H1 (cell line): ENCODE data around the gene GLMN. TPM values are rescaled to one million over a fixed set of nuclear protein-coding genes. Genes with fewer than 3 reads are reported as not detected.

Experiments used
- CTCF ChIA-PET: fragments of 300-600 bp; sonication (Branson Sonifier 250); formaldehyde crosslinking; loops from one replicate; lab custom pipeline; 2021; ENCODE audit not compliant: partially characterized antibody; lab: Charles Lee
- POLR2A ChIA-PET: fragments of 300-600 bp; sonication (Branson Sonifier 250); formaldehyde crosslinking; loops from one replicate; lab custom pipeline; 2021; ENCODE audit warnings: inconsistent platforms; ENCODE audit not compliant: partially characterized antibody; lab: Charles Lee
- DNase-seq, 2 experiments: peaks; one replicate each; pipeline versions ENCODE4 v3.0.0 to v3.0.0-alpha.2; 2010 to 2022; ENCODE audit warnings: low spot score in 2 of 2, low read depth in 1 of 2, mixed read lengths in 1 of 2
- FAIRE-seq: peaks from 2 replicates; lab custom pipeline; 2011; peaks lifted over from hg19 to GRCh38; lab: Jason Lieb, UNC
- H2AFZ ChIP-seq: 2 replicates; pipeline ENCODE4 v1.8.1; 2012; ENCODE audit warnings: low read length, inconsistent platforms
- H2AK5ac ChIP-seq: 2 replicates; pipeline ENCODE4 v1.6.1; 2013; ENCODE audit warnings: low read depth, low read length
- H2BK120ac ChIP-seq: replicated peaks from 2 replicates; pipeline ENCODE3; 2013; ENCODE audit warnings: low read depth, low read length, inconsistent platforms
- H2BK12ac ChIP-seq: 2 replicates; pipeline ENCODE4 v1.6.1; 2013; ENCODE audit warnings: low read depth, low read length
- H2BK15ac ChIP-seq: 2 replicates; pipeline ENCODE4 v1.6.1; 2013; ENCODE audit warnings: low read length
- H2BK20ac ChIP-seq: 2 replicates; pipeline ENCODE4 v1.6.1; 2013; ENCODE audit warnings: low read length
- H2BK5ac ChIP-seq: 2 replicates; pipeline ENCODE4 v1.6.1; 2013; ENCODE audit warnings: low read depth, low read length
- H3K14ac ChIP-seq: 2 replicates; pipeline ENCODE4 v1.6.1; 2013; ENCODE audit warnings: inconsistent platforms; ENCODE audit not compliant: insufficient read length
- H3K18ac ChIP-seq: 2 replicates; pipeline ENCODE4 v1.6.1; 2013; ENCODE audit warnings: low read length; ENCODE audit errors: extremely low read depth
- H3K23ac ChIP-seq: 2 replicates; pipeline ENCODE4 v1.6.1; 2013; ENCODE audit warnings: inconsistent platforms; ENCODE audit not compliant: insufficient read length
- H3K23me2 ChIP-seq: 2 replicates; pipeline ENCODE4 v1.6.1; 2013; ENCODE audit warnings: low read depth, low read length
- H3K27ac ChIP-seq: 2 replicates; pipeline ENCODE4 v1.6.1; 2011; ENCODE audit warnings: low read depth, low read length, inconsistent platforms
- H3K27me3 ChIP-seq, 4 experiments: replicated peaks in 1 of 4; 1 replicate in 1 of 4; 2 replicates in 3 of 4; pipeline versions ENCODE4 v1.6.1 to v1.8.1; 2011 to 2013; ENCODE audit warnings: low read length in 3 of 4, mild to moderate bottlenecking in 3 of 4, inconsistent platforms in 2 of 4, mixed read lengths in 2 of 4, moderate library complexity in 1 of 4; ENCODE audit not compliant: control insufficient read depth in 3 of 4, insufficient read depth in 3 of 4; ENCODE audit errors: extremely low read depth in 1 of 4
- H3K36me3 ChIP-seq, 4 experiments: 2 replicates each; pipeline versions ENCODE4 v1.6.1 to v1.8.1; 2011 to 2013; ENCODE audit warnings: mild to moderate bottlenecking in 4 of 4, low read length in 3 of 4, moderate library complexity in 2 of 4, control low read depth in 1 of 4, inconsistent platforms in 1 of 4; ENCODE audit not compliant: insufficient read depth in 4 of 4, control insufficient read depth in 2 of 4
- H3K4ac ChIP-seq: replicated peaks from 2 replicates; pipeline ENCODE3; 2013; ENCODE audit warnings: low read length, low read depth, mixed read lengths, inconsistent platforms; ENCODE audit not compliant: insufficient read length
- H3K4me1 ChIP-seq, 4 experiments: replicated peaks in 1 of 4; 1 replicate in 1 of 4; 2 replicates in 3 of 4; pipeline versions ENCODE4 v1.6.1 to v1.8.1; 2011 to 2013; ENCODE audit warnings: low read length in 3 of 4, inconsistent platforms in 2 of 4, mixed read lengths in 1 of 4; ENCODE audit not compliant: insufficient read depth in 4 of 4, control insufficient read depth in 3 of 4
- H3K4me2 ChIP-seq, 2 experiments: 2 replicates each; pipeline versions ENCODE4 v1.6.1 to v1.8.1; 2011 to 2013; ENCODE audit warnings: low read depth in 2 of 2, low read length in 2 of 2, control low read depth in 1 of 2, inconsistent platforms in 1 of 2, mild to moderate bottlenecking in 1 of 2; ENCODE audit not compliant: insufficient read depth in 1 of 2
- H3K4me3 ChIP-seq, 4 experiments: fragments of 200-600, 300-600 bp in 1 of 4; sonication (generic), shearing (Covaris generic), sonication (Bioruptor Twin) in 1 of 4; 2 replicates each; pipeline versions ENCODE4 v1.5.1 to v1.8.1; 2011 to 2016; ENCODE audit warnings: low read length in 4 of 4, low read depth in 3 of 4, control low read depth in 2 of 4, inconsistent platforms in 2 of 4, mild to moderate bottlenecking in 2 of 4, mixed read lengths in 1 of 4, moderate library complexity in 1 of 4; ENCODE audit not compliant: insufficient read depth in 2 of 4; ENCODE audit errors: extremely low read depth in 1 of 4
- H3K56ac ChIP-seq: replicated peaks from 2 replicates; pipeline ENCODE3; 2013; ENCODE audit warnings: low read depth, mild to moderate bottlenecking, mixed read lengths, low read length, inconsistent platforms; ENCODE audit not compliant: insufficient read length
- H3K79me1 ChIP-seq: 2 replicates; pipeline ENCODE4 v1.6.1; 2013; ENCODE audit warnings: low read depth, low read length, control low read depth
- H3K79me2 ChIP-seq, 2 experiments: 2 replicates each; pipeline versions ENCODE4 v1.6.1 to v1.8.1; 2012 to 2013; ENCODE audit warnings: low read length in 2 of 2, mild to moderate bottlenecking in 2 of 2, inconsistent platforms in 1 of 2; ENCODE audit not compliant: insufficient read depth in 2 of 2, control insufficient read depth in 1 of 2
- H3K9ac ChIP-seq, 4 experiments: replicated peaks in 1 of 4; 1 replicate in 1 of 4; 2 replicates in 3 of 4; pipeline versions ENCODE4 v1.6.1 to v1.8.1; 2011 to 2013; ENCODE audit warnings: low read depth in 3 of 4, low read length in 3 of 4, control low read depth in 2 of 4, mild to moderate bottlenecking in 2 of 4, moderate library complexity in 2 of 4, inconsistent platforms in 1 of 4; ENCODE audit errors: extremely low read depth in 1 of 4
- H3K9me3 ChIP-seq, 2 experiments: 2 replicates each; pipeline versions ENCODE4 v1.6.1 to v1.8.1; 2012 to 2013; ENCODE audit warnings: mild to moderate bottlenecking in 2 of 2, moderate library complexity in 2 of 2, control low read depth in 1 of 2, inconsistent platforms in 1 of 2, low read depth in 1 of 2, low read length in 1 of 2, mixed read lengths in 1 of 2; ENCODE audit not compliant: insufficient read depth in 2 of 2
- H4K20me1 ChIP-seq, 2 experiments: replicated peaks in 1 of 2; 2 replicates each; pipeline versions ENCODE3 to v1.8.1; 2011 to 2013; ENCODE audit warnings: inconsistent platforms in 2 of 2, low read length in 2 of 2, mild to moderate bottlenecking in 1 of 2; ENCODE audit not compliant: insufficient read depth in 2 of 2, control insufficient read depth in 1 of 2
- H4K5ac ChIP-seq: 2 replicates; pipeline ENCODE4 v1.6.1; 2013; ENCODE audit warnings: low read length, low read depth, mixed read lengths, inconsistent platforms; ENCODE audit not compliant: insufficient read length
- H4K8ac ChIP-seq: 2 replicates; pipeline ENCODE4 v1.8.0; 2013; ENCODE audit warnings: mild to moderate bottlenecking, moderate library complexity, low read length, inconsistent platforms; ENCODE audit not compliant: insufficient read depth; ENCODE audit errors: extremely low read depth
- H4K91ac ChIP-seq: replicated peaks from 2 replicates; pipeline ENCODE3; 2013; ENCODE audit warnings: low read length, mixed read lengths, inconsistent platforms; ENCODE audit not compliant: insufficient read length
- NRF1 ChIP-seq: IDR thresholded peaks from 2 replicates; pipeline ENCODE4 v1.6.1; 2011; ENCODE audit warnings: mild to moderate bottlenecking, low read depth, low read length, improper control_type of control experiment
- PHF8 ChIP-seq: fragments of 200-600 bp; sonication (generic); conservative IDR thresholded peaks from 2 replicates; pipeline ENCODE4 v1.7.1; 2012; ENCODE audit warnings: low read depth, mild to moderate bottlenecking, inconsistent platforms, low read length, moderate library complexity
- SIN3A ChIP-seq, 2 experiments: IDR thresholded peaks in 1 of 2; conservative IDR thresholded peaks in 1 of 2; 2 replicates each; pipeline ENCODE4 v1.6.1; 2011 to 2012; ENCODE audit warnings: low read length in 2 of 2, improper control_type of control experiment in 1 of 2, low read depth in 1 of 2, mild to moderate bottlenecking in 1 of 2
- TAF7 ChIP-seq: optimal IDR thresholded peaks from 2 replicates; pipeline ENCODE3; 2011; ENCODE audit warnings: low read depth, mild to moderate bottlenecking, inconsistent platforms, low read length, moderate library complexity, borderline replicate concordance
- WGBS, 2 experiments: shearing (Covaris generic) in 1 of 2; methylation state at CpG; one replicate each; pipeline versions ENCODE4 v1.1.6 to v1.1.7; 2013 to 2015; ENCODE audit warnings: low lambda C conversion rate in 2 of 2, mixed read lengths in 2 of 2, inconsistent platforms in 1 of 2, low coverage in 1 of 2, missing lambda C conversion rate in 1 of 2; ENCODE audit not compliant: insufficient replicate concordance in 2 of 2, insufficient coverage in 1 of 2, insufficient read length in 1 of 2; ENCODE audit errors: extremely low coverage in 1 of 2, missing lambda C conversion rate in 1 of 2; 5-methylcytosine and 5-hydroxymethylcytosine counted together
- polyA plus RNA-seq, 7 experiments: library from polyadenylated mRNA; depleted of rRNA in 3 of 7; stranded (reverse) in 5 of 7; unstranded in 2 of 7; fragments of >200 nt in 5 of 7; fragments of 200-250 nt in 2 of 7; gene quantifications; 1 replicate in 5 of 7; 2 replicates in 1 of 7; 4 replicates in 1 of 7; pipeline versions ENCODE4 v1.2.1 to v1.2.3, GENCODE V29; 2011 to 2013; ENCODE audit warnings: missing spikeins in 2 of 7, mixed read lengths in 2 of 7
- total RNA-seq: library from RNA; stranded (reverse); fragmentation: NEBNext Ultra II Directional; extraction: Animal tissue kit (Norgen Biotek cat#: 25700); gene quantifications from 2 replicates; pipeline ENCODE4 v1.2.1, GENCODE V29; 2021
- TF ChIP-seq, protein P1 (sequence below): IDR thresholded peaks from 2 replicates; pipeline ENCODE4 v1.6.1; 2011; ENCODE audit warnings: low read depth, mild to moderate bottlenecking, low read length; ENCODE audit not compliant: insufficient read depth
- TF ChIP-seq, protein P2 (sequence below): IDR thresholded peaks from 2 replicates; pipeline ENCODE4 v1.6.1; 2012; ENCODE audit warnings: inconsistent platforms

GLMN gene
- total and polyA plus RNA-seq, 2 of the 8 experiments (the other 6 are each of a cell fraction or from before 2014, with no cell fraction given): 5.7 to 25.0 TPM

DNA sequence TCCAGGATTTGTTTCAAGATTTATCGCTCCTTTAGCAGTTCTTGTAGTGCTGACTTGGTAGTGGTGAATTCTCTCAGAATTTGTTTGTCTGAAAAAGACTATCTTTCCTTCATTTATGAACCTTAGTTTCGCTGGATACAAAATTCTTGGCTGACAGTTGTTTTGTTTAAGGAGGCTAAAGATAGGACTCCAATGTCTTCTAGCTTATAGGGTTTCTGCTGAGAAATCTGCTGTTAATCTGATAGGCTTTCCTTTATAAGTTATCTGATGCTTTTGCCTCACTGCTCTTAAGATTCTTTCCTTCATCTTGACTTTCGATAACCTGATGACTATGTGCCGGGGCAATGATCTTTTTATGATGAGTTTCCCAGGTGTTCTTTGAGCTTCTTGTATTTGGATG, 29.0 kb upstream of the GLMN start:
- DNase-seq (no peak), FAIRE-seq (no peak)
- WGBS, 2 experiments: 92% methylated on average over 4 of the region's 4 CpGs; no CpG with 5 or more reads in 1 of the 2 experiments
- H2BK20ac ChIP-seq: no peak overlapping the region
- no peaks in the 10 kb centered on the region for H3K79me2 ChIP-seq
- no peaks in the 10 kb centered on the region for H3K23me2 ChIP-seq
- H2BK120ac ChIP-seq: no peak overlapping the region
- no peak overlapping the region for H3K14ac ChIP-seq
- H4K5ac ChIP-seq: no peak overlapping the region
- no peak overlapping the region for H3K9ac ChIP-seq
- H3K4me2 ChIP-seq: no peak overlapping the region
- no peaks in the 10 kb centered on the region for H3K79me1 ChIP-seq
- no peaks in the 10 kb centered on the region for H3K27me3 ChIP-seq
- no peak overlapping the region for H4K8ac ChIP-seq
- ChIA-PET CTCF (interaction anchor here (1.8 kb wide), 1 partner anchor 18 kb away, joined by 3 read pairs; no protein-coding TSS in a partner anchor), POLR2A (no interaction called here)
- no peak overlapping the region for H3K23ac ChIP-seq
- no peak overlapping the region for H3K27ac ChIP-seq
- no peak overlapping the region for H2BK12ac ChIP-seq
- no peaks in the 10 kb centered on the region for H4K20me1 ChIP-seq
- no peaks in the 10 kb centered on the region for H3K4me1 ChIP-seq
- H3K36me3 ChIP-seq: peaks cover 0 to 35% (median 13%) of the 10 kb centered on the region in 4 experiments; a peak in 3 of 8 replicates
- H3K9me3 ChIP-seq: peaks cover 0 to 12% of the 10 kb centered on the region in 2 experiments; a peak in 3 of 4 replicates
- H2AFZ ChIP-seq: no peak overlapping the region
- H3K56ac ChIP-seq: no peak overlapping the region
- H3K4me3 ChIP-seq: no peak overlapping the region
- no peak overlapping the region for H3K4ac ChIP-seq
- no peak overlapping the region for H4K91ac ChIP-seq
- H2AK5ac ChIP-seq: no peak overlapping the region
- H3K18ac ChIP-seq: no peak overlapping the region
- no peak overlapping the region for H2BK15ac ChIP-seq
- no peak overlapping the region for H2BK5ac ChIP-seq
- TF ChIP-seq, protein P1, sequence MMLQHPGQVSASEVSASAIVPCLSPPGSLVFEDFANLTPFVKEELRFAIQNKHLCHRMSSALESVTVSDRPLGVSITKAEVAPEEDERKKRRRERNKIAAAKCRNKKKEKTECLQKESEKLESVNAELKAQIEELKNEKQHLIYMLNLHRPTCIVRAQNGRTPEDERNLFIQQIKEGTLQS: no peak
- TF ChIP-seq, protein P2, sequence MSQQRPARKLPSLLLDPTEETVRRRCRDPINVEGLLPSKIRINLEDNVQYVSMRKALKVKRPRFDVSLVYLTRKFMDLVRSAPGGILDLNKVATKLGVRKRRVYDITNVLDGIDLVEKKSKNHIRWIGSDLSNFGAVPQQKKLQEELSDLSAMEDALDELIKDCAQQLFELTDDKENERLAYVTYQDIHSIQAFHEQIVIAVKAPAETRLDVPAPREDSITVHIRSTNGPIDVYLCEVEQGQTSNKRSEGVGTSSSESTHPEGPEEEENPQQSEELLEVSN: no peak
- no peak for TF ChIP-seq SIN3A (conservative IDR thresholded peaks at IDR 0.05 in 1 of 2, IDR thresholded peaks at IDR 0.05 in 1 of 2; ENCODE audit: low read depth in 1 of 2, low read length in 2 of 2)
- TF ChIP-seq TAF7: no peak
- TF ChIP-seq NRF1: no peak
- TF ChIP-seq PHF8: no peak
